Mammary epithelial cell (primary cell): Measurements from ENCODE around the gene FRS3.

Source experiments
- CTCF ChIP-seq, 2 donors: IDR thresholded peaks in 1 of 2; conservative IDR thresholded peaks in 1 of 2; 2 replicates each; pipeline ENCODE4 v1.5.1; 2011 to 2012; ENCODE audit warnings: inconsistent platforms in 2 of 2, low read length in 2 of 2, mild to moderate bottlenecking in 2 of 2, control low read depth in 1 of 2, low read depth in 1 of 2; ENCODE audit not compliant: insufficient read depth in 1 of 2; ENCODE audit errors: extremely low read depth in 1 of 2
- EZH2 ChIP-seq: IDR thresholded peaks from 2 replicates; pipeline ENCODE4 v1.6.1; 2012; ENCODE audit warnings: low read length, inconsistent platforms, borderline replicate concordance

- no peak for TF ChIP-seq CTCF (conservative IDR thresholded peaks at IDR 0.05 in 1 of 2, IDR thresholded peaks at IDR 0.05 in 1 of 2; ENCODE audit: extremely low read depth in 1 of 2, insufficient read depth in 1 of 2, low read depth in 1 of 2, low read length in 2 of 2)
- no peak for TF ChIP-seq EZH2
Observed at GRCh38 chr6:41732591-41733359, 46.9 kb downstream of the FRS3 start.
